PC-3 (cell line): Measurements from ENCODE around the gene SNRNP200. TPM values are rescaled to one million over a fixed set of nuclear protein-coding genes. Genes with fewer than 3 reads are reported as not detected.

ENCODE experiments used
- ATAC-seq: fragments of 200-7000 bp; cut with Tn5 transposase; 2 replicates; pipeline ENCODE4 v1.9.1; 2020; ENCODE audit warnings: mild to moderate bottlenecking, moderate library complexity
- BruUV-seq: library from RNA; stranded (reverse); fragments of 400-500 nt; replicated peaks from 2 replicates; lab custom pipeline; 2021; lab: Mats Ljungman, UMichigan
- CTCF ChIA-PET: fragments of 300-600 bp; sonication (Branson Sonifier 250); formaldehyde crosslinking; loops from one replicate; lab custom pipeline; 2022; ENCODE audit warnings: antibody characterized with exemption; lab: Charles Lee
- POLR2A ChIA-PET: fragments of 300-600 bp; sonication (Branson Sonifier 250); formaldehyde crosslinking; loops from one replicate; lab custom pipeline; 2022; ENCODE audit warnings: antibody characterized with exemption; ENCODE audit not compliant: unreplicated experiment; lab: Charles Lee
- DNase-seq: peaks from one replicate; pipeline ENCODE4 v3.0.0-alpha.2; 2015
- H2AFZ ChIP-seq: fragments of 300-600 bp; sonication (generic); 2 replicates; pipeline ENCODE4 v1.6.0; 2016; ENCODE audit warnings: antibody characterized with exemption, low read length
- H3F3A ChIP-seq: fragments of 300-600 bp; sonication (generic); one replicate; pipeline ENCODE4 v1.6.0; 2017; ENCODE audit warnings: antibody characterized with exemption, low read length, control low read depth, mild to moderate bottlenecking; ENCODE audit not compliant: unreplicated experiment
- H3K27ac ChIP-seq: fragments of 300-600 bp; sonication (generic); 2 replicates; pipeline ENCODE4 v1.5.1; 2016; ENCODE audit warnings: mild to moderate bottlenecking, low read length
- H3K27me3 ChIP-seq: fragments of 300-600 bp; sonication (generic); 2 replicates; pipeline ENCODE4 v1.6.1; 2016; ENCODE audit warnings: low read length, mixed read lengths
- H3K36me3 ChIP-seq: fragments of 300-600 bp; sonication (generic); 2 replicates; pipeline ENCODE4 v1.6.1; 2016; ENCODE audit warnings: low read depth, mixed run types, low read length, mixed read lengths
- H3K4me1 ChIP-seq: fragments of 300-600 bp; sonication (generic); 2 replicates; pipeline ENCODE4 v1.5.1; 2016; ENCODE audit warnings: low read length; ENCODE audit not compliant: insufficient read depth
- H3K4me2 ChIP-seq: fragments of 300-600 bp; sonication (generic); 2 replicates; pipeline ENCODE4 v1.6.0; 2016; ENCODE audit warnings: low read length
- H3K4me3 ChIP-seq: fragments of 300-600 bp; sonication (generic); 2 replicates; pipeline ENCODE4 v1.5.1; 2016; ENCODE audit warnings: mild to moderate bottlenecking, low read length, mixed read lengths
- H3K79me2 ChIP-seq: fragments of 300-600 bp; sonication (generic); 2 replicates; pipeline ENCODE4 v1.6.1; 2017; ENCODE audit warnings: low read length, mixed read lengths
- H3K9ac ChIP-seq: fragments of 300-600 bp; sonication (generic); 2 replicates; pipeline ENCODE4 v1.6.0; 2016; ENCODE audit warnings: mild to moderate bottlenecking, low read length
- H3K9me2 ChIP-seq: fragments of 300-600 bp; sonication (generic); replicated peaks from 2 replicates; pipeline ENCODE4 v1.6.1; 2016; ENCODE audit warnings: mixed run types, low read length, mixed read lengths
- H3K9me3 ChIP-seq: fragments of 300-600 bp; sonication (generic); 2 replicates; pipeline ENCODE4 v1.6.1; 2016; ENCODE audit warnings: low read length, mixed read lengths
- H4K20me1 ChIP-seq: fragments of 300-600 bp; sonication (generic); 2 replicates; pipeline ENCODE4 v1.6.1; 2016; ENCODE audit warnings: low read length, mixed read lengths
- EZH2 ChIP-seq: fragments of 300-600 bp; sonication (generic); IDR thresholded peaks from one replicate; pipeline ENCODE4 v1.6.1; 2017; ENCODE audit warnings: antibody characterized with exemption, mild to moderate bottlenecking, low read length; ENCODE audit not compliant: unreplicated experiment
- EZH2phosphoT487 ChIP-seq: fragments of 300-600 bp; sonication (generic); IDR thresholded peaks from 2 replicates; pipeline ENCODE4 v1.6.1; 2018; ENCODE audit warnings: mild to moderate bottlenecking, antibody characterized with exemption, low read length, borderline replicate concordance
- intact Hi-C: fragments of 100-400 bp; cut with micrococcal nuclease; formaldehyde crosslinking; loops from 2 replicates; pipeline ENCODE4 v1.9.0; 2023
- total RNA-seq: library from RNA; depleted of rRNA; stranded (reverse); fragments of >200 nt; gene quantifications from 2 replicates; pipeline ENCODE4 v1.2.3, GENCODE V29; 2014
- TF ChIP-seq, protein P1 (sequence below): fragments of 300-600 bp; sonication (generic); conservative IDR thresholded peaks from 2 replicates; pipeline ENCODE4 v1.5.1; 2017; ENCODE audit warnings: antibody characterized with exemption, low read depth, mild to moderate bottlenecking, low read length

The SNRNP200 gene
- total RNA-seq, 1 experiment from 2014 or later: 77.8 TPM

DNA sequence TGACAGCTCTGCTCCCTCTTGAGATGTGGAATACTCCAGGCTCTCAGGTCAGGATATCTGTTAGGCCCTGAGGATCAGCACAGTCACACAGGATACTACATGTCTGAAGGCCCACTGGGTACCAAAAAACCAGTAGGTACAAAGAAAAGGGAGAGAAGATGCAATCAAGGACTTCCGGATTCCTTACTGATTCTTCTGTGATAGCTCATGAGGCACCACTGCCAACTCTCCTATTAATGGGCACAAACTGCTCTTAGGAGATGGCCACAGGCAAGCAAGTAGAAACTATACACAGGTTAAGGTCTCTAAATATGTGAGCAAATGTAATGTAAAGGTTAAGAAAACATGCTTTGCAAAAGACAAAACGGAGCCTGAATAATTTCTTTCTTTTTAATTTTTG is 43.0 kb downstream of the SNRNP200 start:
- no peak overlapping the region for H2AFZ ChIP-seq
- no TSS peak for BruUV-seq
- H3K36me3 ChIP-seq: peaks cover 3% of the 10 kb centered on the region; the same call in 1 of the 2 replicates
- TF ChIP-seq EZH2phosphoT487 (no peak), EZH2 (no peak)
- TF ChIP-seq, protein P1, sequence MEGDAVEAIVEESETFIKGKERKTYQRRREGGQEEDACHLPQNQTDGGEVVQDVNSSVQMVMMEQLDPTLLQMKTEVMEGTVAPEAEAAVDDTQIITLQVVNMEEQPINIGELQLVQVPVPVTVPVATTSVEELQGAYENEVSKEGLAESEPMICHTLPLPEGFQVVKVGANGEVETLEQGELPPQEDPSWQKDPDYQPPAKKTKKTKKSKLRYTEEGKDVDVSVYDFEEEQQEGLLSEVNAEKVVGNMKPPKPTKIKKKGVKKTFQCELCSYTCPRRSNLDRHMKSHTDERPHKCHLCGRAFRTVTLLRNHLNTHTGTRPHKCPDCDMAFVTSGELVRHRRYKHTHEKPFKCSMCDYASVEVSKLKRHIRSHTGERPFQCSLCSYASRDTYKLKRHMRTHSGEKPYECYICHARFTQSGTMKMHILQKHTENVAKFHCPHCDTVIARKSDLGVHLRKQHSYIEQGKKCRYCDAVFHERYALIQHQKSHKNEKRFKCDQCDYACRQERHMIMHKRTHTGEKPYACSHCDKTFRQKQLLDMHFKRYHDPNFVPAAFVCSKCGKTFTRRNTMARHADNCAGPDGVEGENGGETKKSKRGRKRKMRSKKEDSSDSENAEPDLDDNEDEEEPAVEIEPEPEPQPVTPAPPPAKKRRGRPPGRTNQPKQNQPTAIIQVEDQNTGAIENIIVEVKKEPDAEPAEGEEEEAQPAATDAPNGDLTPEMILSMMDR: no peak
- peaks cover 5% of the 10 kb centered on the region for H3F3A ChIP-seq
- ChIA-PET POLR2A (no interaction called here), CTCF (no interaction called here)
- H3K4me3 ChIP-seq: no peak overlapping the region
- peaks cover 46% of the 10 kb centered on the region for H3K4me1 ChIP-seq
- peaks cover 34% of the 10 kb centered on the region for H4K20me1 ChIP-seq
- H3K9ac ChIP-seq: no peak overlapping the region
- ATAC-seq (no peak), DNase-seq (no peak)
- H3K79me2 ChIP-seq: peaks cover 82% of the 10 kb centered on the region
- H3K27me3 ChIP-seq: no peaks in the 10 kb centered on the region
- H3K27ac ChIP-seq: no peak overlapping the region
- intact Hi-C loops: loop anchor here (10.0 kb wide), 1 partner anchor 268 kb away; the partner anchor contains the start of gene ANKRD36C
- no peaks in the 10 kb centered on the region for H3K9me3 ChIP-seq
- H3K4me2 ChIP-seq: no peak overlapping the region
- H3K9me2 ChIP-seq: no peaks in the 10 kb centered on the region

DNA sequence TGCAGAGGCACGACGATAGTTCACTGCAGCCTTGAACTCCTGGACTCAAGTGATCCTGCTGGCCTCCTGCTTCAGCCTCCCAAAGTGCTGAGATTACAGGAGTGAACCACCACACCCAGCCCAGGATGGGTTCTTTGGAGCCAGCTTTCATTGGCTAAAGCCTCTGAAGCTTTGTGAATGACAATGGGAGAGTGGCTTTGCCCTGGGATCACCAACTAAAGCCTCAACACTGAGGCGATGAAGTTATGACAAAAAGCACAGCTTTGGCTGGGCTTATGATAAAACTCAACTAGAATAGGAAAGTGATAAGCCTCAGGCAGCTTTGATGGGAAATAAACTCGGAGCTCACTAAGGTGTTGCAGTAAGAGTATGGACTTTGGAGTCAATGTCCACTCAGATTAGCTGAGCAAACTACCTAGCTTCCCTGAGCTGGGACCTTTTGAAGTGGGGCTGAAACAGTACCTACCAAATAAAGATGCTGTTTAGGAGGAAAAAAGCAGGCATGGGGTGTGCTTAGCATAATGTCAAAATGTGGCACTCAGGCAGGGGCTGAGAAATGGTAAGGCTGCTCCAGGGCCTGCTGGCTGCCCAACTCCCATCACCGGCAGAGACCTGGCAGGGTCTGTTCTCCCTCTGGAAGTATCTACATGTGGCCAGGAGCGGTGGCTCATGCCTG is 43.9 kb downstream of the SNRNP200 start:
- Histone ChIP-seq H2AFZ (no peak overlapping the region), H4K20me1 (peaks cover 34% of the 10 kb centered on the region), H3K4me3 (no peak overlapping the region), H3K27ac (peak overlapping the region; percentile 70), H3F3A (peaks cover 5% of the 10 kb centered on the region), H3K9me2 (no peaks in the 10 kb centered on the region), H3K9ac (no peak overlapping the region), H3K9me3 (no peaks in the 10 kb centered on the region), H3K4me2 (peak overlapping the region; percentile 46), H3K4me1 (peaks cover 43% of the 10 kb centered on the region), H3K27me3 (no peaks in the 10 kb centered on the region), H3K36me3 (no peaks in the 10 kb centered on the region), H3K79me2 (peaks cover 79% of the 10 kb centered on the region)
- DNase-seq (no peak), ATAC-seq (no peak)
- intact Hi-C loops: loop anchor here (2.0 to 10.0 kb wide), 2 partner anchors 53 to 267 kb away; partner anchors contain the start of genes ANKRD36C and STARD7
- BruUV-seq: no TSS peak
- ChIA-PET POLR2A (no interaction called here), CTCF (interaction anchor here (1.0 kb wide), 1 partner anchor 269 kb away, joined by 3 read pairs; no protein-coding TSS in a partner anchor)
- no peak for TF ChIP-seq EZH2phosphoT487
- TF ChIP-seq, protein P1: no peak
- TF ChIP-seq EZH2: no peak
